A673 (cell line): ENCODE measurements around the gene PRKCB. TPM values are rescaled to one million over a fixed set of nuclear protein-coding genes. Genes with fewer than 3 reads are reported as not detected.

Experiments
- BruUV-seq: library from RNA; stranded (reverse); fragments of 400-500 nt; replicated peaks from 2 replicates; lab custom pipeline; 2021; lab: Mats Ljungman, UMichigan
- CTCF ChIA-PET: fragments of 300-600 bp; sonication (Branson Sonifier 250); formaldehyde crosslinking; loops from one replicate; lab custom pipeline; 2022; ENCODE audit warnings: antibody characterized with exemption; lab: Charles Lee
- POLR2A ChIA-PET: fragments of 300-600 bp; sonication (Branson Sonifier 250); formaldehyde crosslinking; loops from one replicate; lab custom pipeline; 2022; ENCODE audit warnings: antibody characterized with exemption; ENCODE audit not compliant: low non-redundant PET; lab: Charles Lee
- DNase-seq: peaks from one replicate; pipeline ENCODE4 v3.0.0-alpha.2; 2015; ENCODE audit warnings: low spot score
- H3K27ac ChIP-seq: fragments of 200-600 bp; sonication (generic); 2 replicates; pipeline ENCODE4 v1.5.1; 2016; ENCODE audit warnings: mixed run types, low read depth, mild to moderate bottlenecking, mixed read lengths, antibody characterized with exemption, low read length; ENCODE audit not compliant: poor library complexity, severe bottlenecking
- H3K27me3 ChIP-seq: fragments of 200-600 bp; sonication (generic); replicated peaks from 2 replicates; pipeline ENCODE4 v1.6.1; 2017; ENCODE audit warnings: mixed run types, low read depth, mild to moderate bottlenecking, mixed read lengths, antibody characterized with exemption, low read length; ENCODE audit not compliant: insufficient read depth, poor library complexity
- H3K36me3 ChIP-seq: fragments of 200-600 bp; sonication (generic); 2 replicates; pipeline ENCODE4 v1.6.1; 2016; ENCODE audit warnings: mixed run types, mild to moderate bottlenecking, mixed read lengths, antibody characterized with exemption, low read length; ENCODE audit not compliant: insufficient read depth, poor library complexity, severe bottlenecking
- H3K4me1 ChIP-seq: fragments of 200-600 bp; sonication (generic); 2 replicates; pipeline ENCODE4 v1.6.1; 2017; ENCODE audit warnings: mixed run types, mild to moderate bottlenecking, mixed read lengths, antibody characterized with exemption, low read length; ENCODE audit not compliant: insufficient read depth, poor library complexity, severe bottlenecking
- H3K4me3 ChIP-seq: fragments of 200-600 bp; sonication (generic); 2 replicates; pipeline ENCODE4 v1.5.1; 2016; ENCODE audit warnings: low read depth, mixed run types, mild to moderate bottlenecking, mixed read lengths, low read length; ENCODE audit not compliant: poor library complexity, severe bottlenecking
- H3K9me3 ChIP-seq: fragments of 200-600 bp; sonication (generic); 2 replicates; pipeline ENCODE4 v1.6.1; 2016; ENCODE audit warnings: mixed run types, low read depth, mild to moderate bottlenecking, mixed read lengths, antibody characterized with exemption, low read length; ENCODE audit not compliant: poor library complexity, severe bottlenecking
- EZH2 ChIP-seq: fragments of 200-600 bp; sonication (generic); IDR thresholded peaks from 2 replicates; pipeline ENCODE4 v1.6.1; 2017; ENCODE audit warnings: borderline replicate concordance, low read depth, mild to moderate bottlenecking, mixed read lengths, antibody characterized with exemption, low read length; ENCODE audit not compliant: poor library complexity, severe bottlenecking
- intact Hi-C: fragments of 100-400 bp; cut with micrococcal nuclease; formaldehyde crosslinking; loops from one replicate; pipeline ENCODE4 v1.10.0; 2022; ENCODE audit not compliant: unreplicated experiment
- total RNA-seq: library from RNA; stranded (reverse); gene quantifications from 2 replicates; pipeline ENCODE4 v1.2.3, GENCODE V29; 2021
- TF ChIP-seq, protein P1 (sequence below): fragments of 300-800, 200-600 bp; sonication (generic); conservative IDR thresholded peaks from 2 replicates; pipeline ENCODE4 v1.5.1; 2017; ENCODE audit warnings: low read depth, mild to moderate bottlenecking, antibody characterized with exemption, low read length, moderate library complexity, mixed read lengths

PRKCB gene
- total RNA-seq, 1 experiment from 2014 or later = 171 TPM

DNA sequence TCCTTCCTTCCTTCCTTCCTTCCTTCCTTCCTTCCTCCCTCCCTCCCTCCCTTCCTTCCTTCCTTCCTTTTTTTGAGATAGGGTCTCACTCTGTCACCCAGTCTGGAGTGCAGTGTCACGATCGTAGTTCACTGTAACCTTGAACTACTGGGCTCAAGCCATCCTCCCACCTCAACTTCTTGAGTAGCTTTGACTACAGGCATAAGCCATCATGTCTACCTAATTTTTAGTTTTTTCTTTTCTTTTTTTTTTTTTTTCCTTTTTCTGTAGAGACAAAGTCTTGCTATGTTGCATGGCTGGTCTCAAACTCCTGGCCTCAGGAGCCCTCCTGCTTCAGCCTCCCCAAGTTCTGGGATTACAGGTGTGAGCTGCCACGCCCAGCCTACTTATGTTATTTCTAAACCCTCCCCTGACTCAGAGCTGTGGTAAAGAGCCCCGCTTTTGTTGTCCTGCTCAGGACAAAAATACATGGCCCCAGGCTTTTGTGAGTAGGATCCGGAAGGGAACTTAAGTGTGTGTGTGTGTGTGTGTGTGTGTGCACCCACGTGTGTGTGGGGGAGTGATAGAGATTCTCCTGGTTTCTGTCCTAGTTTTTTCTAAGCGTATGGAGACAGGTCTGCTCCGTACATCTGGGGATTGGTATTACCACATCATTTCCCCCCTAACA, 67.1 kb downstream of the PRKCB start:
- no TSS peak for BruUV-seq
- peak; percentile 85 for DNase-seq

DNA sequence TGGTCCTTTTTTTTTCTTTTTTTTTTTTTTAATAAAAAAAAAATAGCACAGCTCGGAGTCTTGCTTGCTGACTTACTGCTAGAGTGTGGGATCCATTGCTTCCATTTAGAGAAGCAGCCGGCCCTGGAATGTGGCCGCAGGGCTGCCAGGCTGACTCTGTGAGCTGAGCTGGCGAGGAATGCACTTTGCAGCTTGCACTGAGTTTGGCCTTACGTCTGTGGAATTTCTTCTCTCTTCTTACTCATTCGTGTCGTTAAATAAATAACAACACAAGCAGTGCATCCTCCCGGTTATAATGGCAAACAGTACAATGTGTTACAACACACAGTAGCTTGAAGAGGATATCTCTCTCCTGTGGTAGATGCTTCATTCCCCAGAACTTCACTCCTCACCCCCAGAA, 69.2 kb downstream of the PRKCB start:
- Histone ChIP-seq H3K27ac (peak overlapping the region; percentile 97), H3K27me3 (no peaks in the 10 kb centered on the region), H3K4me3 (peak overlapping the region; percentile 3), H3K36me3 (no peaks in the 10 kb centered on the region), H3K9me3 (no peaks in the 10 kb centered on the region), H3K4me1 (peaks cover 92% of the 10 kb centered on the region)
- ChIA-PET CTCF (interaction anchor here (0.6 to 3.2 kb wide), 2 partner anchors 10 to 105 kb away, joined by 9 to 10 read pairs; no protein-coding TSS in a partner anchor), POLR2A (no interaction called here)
- TF ChIP-seq EZH2 = no peak
- no TSS peak for BruUV-seq
- intact Hi-C loops = no loop called here
- DNase-seq = peak; percentile 69

More for the DNA sequence above, 67.1 kb downstream of the PRKCB start:
- intact Hi-C loops = loop anchor here (2.0 to 5.0 kb wide), 6 partner anchors 36 to 410 kb away; no protein-coding TSS in a partner anchor
- no peaks in the 10 kb centered on the region for H3K27me3 ChIP-seq
- ChIA-PET POLR2A (interaction anchor here (0.5 to 1.0 kb wide), 6 partner anchors 16 to 134 kb away, joined by 3 to 21 read pairs (median 6); no protein-coding TSS in a partner anchor), CTCF (interaction anchor here (0.6 to 0.9 kb wide), 5 partner anchors 11 to 410 kb away, joined by 3 read pairs; no protein-coding TSS in a partner anchor)
- H3K27ac ChIP-seq = peak overlapping the region; percentile 97
- H3K36me3 ChIP-seq = no peaks in the 10 kb centered on the region
- no peaks in the 10 kb centered on the region for H3K9me3 ChIP-seq
- peak overlapping the region; percentile 14 for H3K4me3 ChIP-seq
- peaks cover 89% of the 10 kb centered on the region for H3K4me1 ChIP-seq
- no peak for TF ChIP-seq EZH2
- TF ChIP-seq, protein P1, sequence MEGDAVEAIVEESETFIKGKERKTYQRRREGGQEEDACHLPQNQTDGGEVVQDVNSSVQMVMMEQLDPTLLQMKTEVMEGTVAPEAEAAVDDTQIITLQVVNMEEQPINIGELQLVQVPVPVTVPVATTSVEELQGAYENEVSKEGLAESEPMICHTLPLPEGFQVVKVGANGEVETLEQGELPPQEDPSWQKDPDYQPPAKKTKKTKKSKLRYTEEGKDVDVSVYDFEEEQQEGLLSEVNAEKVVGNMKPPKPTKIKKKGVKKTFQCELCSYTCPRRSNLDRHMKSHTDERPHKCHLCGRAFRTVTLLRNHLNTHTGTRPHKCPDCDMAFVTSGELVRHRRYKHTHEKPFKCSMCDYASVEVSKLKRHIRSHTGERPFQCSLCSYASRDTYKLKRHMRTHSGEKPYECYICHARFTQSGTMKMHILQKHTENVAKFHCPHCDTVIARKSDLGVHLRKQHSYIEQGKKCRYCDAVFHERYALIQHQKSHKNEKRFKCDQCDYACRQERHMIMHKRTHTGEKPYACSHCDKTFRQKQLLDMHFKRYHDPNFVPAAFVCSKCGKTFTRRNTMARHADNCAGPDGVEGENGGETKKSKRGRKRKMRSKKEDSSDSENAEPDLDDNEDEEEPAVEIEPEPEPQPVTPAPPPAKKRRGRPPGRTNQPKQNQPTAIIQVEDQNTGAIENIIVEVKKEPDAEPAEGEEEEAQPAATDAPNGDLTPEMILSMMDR = no peak

DNA sequence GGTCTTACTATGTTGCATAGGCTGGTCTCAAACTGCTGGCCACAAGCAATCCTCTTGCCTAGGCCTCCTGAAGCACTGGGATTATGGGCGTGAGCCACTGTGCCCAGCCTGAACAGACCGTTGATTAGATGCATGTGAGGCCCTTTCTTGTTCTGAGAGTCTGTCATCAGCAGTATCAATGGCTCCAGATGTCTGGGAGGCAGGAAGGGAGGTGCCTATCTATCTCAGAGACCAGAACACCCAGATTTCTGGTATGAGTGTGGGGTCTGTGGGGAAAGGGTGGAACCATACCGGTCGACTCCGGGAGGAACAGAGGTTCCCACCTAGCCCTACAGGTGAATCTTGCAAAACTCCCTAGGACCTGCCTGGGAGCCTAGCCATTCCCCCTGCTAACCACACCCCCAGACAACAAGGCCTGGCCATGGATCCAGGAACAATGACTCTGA, 71.7 kb downstream of the PRKCB start:
- Histone ChIP-seq H3K27me3 (no peaks in the 10 kb centered on the region), H3K36me3 (no peaks in the 10 kb centered on the region), H3K4me3 (no peak overlapping the region), H3K9me3 (no peaks in the 10 kb centered on the region), H3K27ac (peak overlapping the region; percentile 97), H3K4me1 (peaks cover 77% of the 10 kb centered on the region)
- no peak for DNase-seq
- ChIA-PET CTCF (no interaction called here), POLR2A (no interaction called here)
- TF ChIP-seq EZH2 = no peak
- TF ChIP-seq, protein P1 = no peak
- intact Hi-C loops = no loop called here
- BruUV-seq = no TSS peak
